Measurements from ENCODE around the gene PTPN4.
A peak's percentile ranks its signal among the peaks of the same experiment; 100 is the strongest.
"Not testable (repeated sequence)": the region's sequence is repeated elsewhere in the genome, so short reads cannot be mapped to it uniquely, and the experiment has no call there.

PTPN4 gene

DNA sequence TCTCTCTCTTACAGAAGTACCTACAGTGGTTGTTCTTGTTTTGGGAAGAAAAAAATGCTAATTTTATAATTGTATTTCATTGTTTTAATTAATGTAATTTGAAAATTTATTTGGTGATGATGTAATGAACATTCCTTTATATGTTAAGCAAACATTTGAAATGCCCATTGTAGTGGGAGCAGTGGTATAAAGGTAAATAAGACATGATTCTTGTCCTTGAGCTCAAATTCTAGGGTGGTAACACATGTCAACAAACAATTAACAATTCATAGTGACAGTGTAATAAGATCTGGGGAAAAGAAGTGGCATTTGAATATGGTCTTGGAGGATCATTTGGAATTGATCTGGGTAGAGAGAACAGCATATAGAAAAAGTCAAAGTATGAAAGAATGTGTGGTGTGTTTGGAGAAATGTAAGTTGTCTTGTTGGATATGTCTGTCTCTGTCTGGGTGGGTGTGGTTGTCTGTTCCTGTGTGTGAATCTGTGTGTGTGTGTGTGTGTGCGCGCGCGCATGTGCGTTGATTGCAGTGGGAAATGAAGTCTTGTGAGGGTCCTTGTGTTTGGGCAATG lies 5.8 kb downstream of the PTPN4 start:
- DNase-seq: no peak

- DNase-seq: no peak
These were observed 7.2 kb downstream of the PTPN4 start for GRCh38 chr2:119766944-119767343.

DNA sequence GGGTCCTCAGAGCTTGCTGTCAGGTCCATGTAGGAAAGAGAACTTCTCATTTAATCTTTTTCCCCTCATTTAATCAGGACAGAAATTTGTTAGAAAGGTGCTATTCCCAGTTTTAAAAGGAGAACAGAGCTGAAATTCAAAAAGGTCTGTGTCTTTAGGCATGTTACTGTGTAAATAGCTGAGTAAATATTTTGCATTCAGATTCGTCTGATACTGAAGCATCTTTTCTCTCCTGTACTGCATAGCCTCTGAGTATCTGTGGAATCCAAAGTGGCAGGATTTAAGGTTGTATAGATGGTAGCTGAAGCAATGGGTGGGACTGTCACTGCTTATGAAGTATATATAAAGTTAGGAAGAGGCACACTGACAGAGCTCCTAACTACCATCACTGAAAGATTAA lies 9.0 kb downstream of the PTPN4 start:
- no peak for DNase-seq

GRCh38 chr2:119769645-119770044 lies 9.9 kb downstream of the PTPN4 start:
- no peak for DNase-seq

DNA sequence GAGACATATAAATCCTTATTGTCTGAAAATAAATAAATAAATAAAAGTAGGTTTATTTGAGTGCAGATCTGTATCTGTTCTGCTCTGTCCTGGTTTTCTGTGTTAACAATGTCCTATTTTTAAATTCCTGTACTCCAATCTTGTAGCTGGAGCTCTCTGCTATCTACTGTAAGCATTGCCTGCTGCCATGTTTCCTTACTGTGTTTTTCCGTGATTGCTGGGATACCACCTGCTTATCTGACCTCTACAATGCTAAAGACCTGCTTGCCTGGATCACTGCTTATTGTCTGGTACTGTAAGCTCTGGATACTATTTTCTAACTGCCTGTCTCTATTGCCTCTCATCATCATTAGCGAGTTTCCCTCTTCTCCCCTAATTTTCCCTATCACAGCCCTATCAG lies 11.6 kb downstream of the PTPN4 start:
- no peak for DNase-seq

DNA sequence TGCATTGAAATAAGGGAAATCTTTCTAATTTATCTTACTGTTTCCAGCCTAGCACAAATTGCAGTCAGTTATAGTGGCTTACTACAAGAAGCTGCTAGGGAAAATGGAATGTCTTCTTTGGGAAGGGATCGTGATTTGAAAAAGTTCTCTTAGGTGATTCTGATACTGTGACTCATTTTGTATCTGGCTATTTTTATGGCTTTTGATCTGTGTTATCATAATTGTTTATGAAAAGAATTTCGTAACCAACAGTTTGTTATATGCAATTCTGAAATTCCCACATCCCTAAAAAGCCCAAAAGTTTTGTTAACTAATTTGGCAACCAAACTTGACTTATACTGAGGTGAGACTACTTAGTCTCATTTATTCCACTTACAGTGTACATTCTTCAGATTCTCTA lies 12.4 kb downstream of the PTPN4 start:
- no peak for DNase-seq

DNA sequence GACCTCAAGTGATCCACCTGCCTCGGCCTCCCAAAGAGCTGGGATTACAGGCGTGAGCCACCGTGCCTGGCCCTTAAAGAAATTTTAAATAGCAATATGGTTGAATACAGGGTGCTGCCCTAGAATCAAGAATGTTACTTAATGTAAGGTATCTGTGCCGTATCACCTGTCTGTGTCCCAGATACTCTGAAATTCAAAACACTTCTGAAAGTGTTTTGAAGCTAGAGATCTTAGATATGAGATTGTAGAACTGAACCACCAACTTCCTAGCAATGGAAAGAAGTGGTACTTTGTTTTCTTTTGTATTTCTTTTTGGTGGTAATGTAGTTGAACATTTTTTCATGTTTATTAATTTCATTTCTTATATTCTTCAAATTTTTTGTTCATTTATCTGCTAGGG lies 13.0 kb downstream of the PTPN4 start:
- peak in 1 of 2 donors; percentile 20 for DNase-seq

DNA sequence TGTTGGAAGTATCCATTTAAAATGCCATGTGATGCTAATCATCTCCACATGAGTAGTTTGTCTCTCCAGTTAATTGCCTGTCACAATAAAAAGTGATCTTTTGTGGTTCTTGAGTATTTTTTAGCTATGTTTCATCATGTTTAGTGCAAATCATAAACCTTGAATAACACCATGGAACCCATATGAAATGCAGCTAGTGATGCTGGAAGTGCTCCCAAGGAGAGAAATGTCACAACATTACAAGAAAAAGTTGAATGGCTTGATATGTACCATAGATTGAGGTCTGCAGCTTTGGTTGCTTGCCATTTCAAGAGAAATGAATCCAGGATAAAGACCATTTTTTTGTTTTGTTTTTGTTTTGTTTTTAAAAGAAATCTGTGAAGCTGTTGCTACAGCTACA lies 14.3 kb downstream of the PTPN4 start:
- DNase-seq: no peak

GRCh38 chr2:119775102-119775501 lies 15.4 kb downstream of the PTPN4 start:
- no peak for DNase-seq

DNA sequence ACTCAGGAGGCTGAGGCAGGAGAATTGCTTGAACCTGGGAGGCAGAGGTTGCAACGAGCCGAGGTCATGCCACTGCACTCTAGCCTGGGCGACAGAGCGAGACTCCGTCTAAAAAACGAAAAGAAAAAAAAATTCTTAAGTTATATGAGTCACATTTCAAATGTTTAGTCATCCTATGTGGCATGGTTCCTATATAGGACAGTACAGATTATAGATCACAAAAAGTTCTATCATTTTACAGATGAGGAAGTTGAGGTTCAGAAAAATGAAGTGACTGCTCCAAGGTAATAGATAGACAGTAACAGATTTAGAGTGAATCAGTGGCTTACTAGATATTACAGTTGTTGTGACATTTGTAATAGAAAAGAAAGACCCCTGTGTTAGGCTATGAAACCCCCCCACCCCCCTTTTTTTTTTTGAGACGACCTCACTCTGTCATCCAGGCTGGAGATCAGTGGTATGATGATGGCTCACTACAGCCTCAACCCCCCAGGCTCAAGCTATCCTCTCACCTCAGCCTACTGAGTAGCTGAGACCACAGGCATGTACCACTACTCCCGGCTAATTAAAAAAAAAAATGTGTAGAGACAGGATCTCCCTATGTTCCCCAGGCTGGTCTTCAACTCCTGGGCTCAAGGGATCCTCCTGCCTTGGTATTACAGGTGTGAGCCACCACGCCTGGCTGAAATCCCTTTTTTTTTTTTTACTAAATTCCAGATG lies 22.7 kb downstream of the PTPN4 start:
- no peak for DNase-seq

DNA sequence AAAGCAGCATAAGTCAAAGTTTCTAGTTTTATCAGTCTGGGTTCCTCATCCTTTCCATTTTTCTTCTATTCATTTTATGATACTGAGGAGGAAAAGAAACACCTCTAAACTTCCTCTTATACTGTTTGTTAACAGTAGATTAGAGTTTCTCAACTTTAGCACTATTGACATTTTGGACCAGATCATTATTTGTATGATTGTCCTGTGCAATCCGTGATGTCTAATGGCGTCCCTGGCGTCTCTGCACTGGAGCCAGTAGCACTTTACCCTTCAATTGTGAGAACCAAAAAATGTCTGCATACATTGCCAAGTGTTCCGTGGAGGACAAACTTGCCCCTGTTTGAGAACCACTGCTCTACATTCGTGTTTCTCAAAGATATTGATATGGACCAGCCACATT lies 25.2 kb downstream of the PTPN4 start:
- DNase-seq: no peak

- no peak for DNase-seq
These were observed 26.6 kb downstream of the PTPN4 start for GRCh38 chr2:119786295-119786694.

- no peak for DNase-seq
These were observed 29.0 kb downstream of the PTPN4 start for GRCh38 chr2:119788752-119789151.

DNA sequence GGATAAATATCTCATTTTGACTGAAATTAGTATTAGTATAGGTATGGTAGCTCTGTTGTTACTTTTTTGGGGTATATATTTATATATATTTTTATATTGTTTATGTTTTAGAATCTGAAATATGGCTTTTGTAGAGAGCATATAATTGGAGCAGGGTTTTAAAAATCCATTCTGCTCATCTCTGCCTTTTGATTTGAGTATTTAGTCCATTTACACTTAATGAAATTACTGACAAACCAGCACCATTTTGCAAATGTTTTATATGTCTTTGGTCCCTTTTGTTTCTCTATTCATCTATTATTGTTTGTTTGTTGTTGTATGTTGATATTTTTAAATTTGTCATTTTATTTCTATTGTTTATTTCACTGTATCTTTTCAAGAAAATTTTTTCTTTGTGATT lies 30.7 kb downstream of the PTPN4 start:
- DNase-seq: no peak

DNA sequence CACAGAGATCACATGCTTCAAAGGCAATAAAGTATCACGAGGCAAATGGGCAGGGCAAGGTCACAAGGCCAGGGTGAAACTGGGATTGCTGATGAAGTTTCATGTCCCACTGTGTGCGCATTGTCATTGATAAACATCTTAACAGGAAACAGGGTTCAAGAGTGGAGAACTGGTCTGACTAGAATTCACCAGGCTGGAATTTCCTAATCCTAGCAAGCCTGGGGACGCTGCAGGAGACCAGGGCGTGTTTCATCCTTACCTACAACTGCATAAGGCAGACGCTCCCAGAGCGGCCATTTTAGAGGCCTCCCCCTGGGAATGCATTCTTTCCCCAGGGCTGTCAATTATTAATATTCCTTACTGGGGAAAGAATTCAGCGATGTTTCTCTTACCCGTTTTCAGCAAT lies 33.2 kb downstream of the PTPN4 start:
- DNase-seq: no peak

GRCh38 chr2:119794237-119794636 lies 34.5 kb downstream of the PTPN4 start:
- DNase-seq: no peak

GRCh38 chr2:119795309-119796303 lies 35.9 kb downstream of the PTPN4 start:
- DNase-seq: no peak

GRCh38 chr2:119800376-119800902 lies 40.7 kb downstream of the PTPN4 start:
- no peak for DNase-seq

DNA sequence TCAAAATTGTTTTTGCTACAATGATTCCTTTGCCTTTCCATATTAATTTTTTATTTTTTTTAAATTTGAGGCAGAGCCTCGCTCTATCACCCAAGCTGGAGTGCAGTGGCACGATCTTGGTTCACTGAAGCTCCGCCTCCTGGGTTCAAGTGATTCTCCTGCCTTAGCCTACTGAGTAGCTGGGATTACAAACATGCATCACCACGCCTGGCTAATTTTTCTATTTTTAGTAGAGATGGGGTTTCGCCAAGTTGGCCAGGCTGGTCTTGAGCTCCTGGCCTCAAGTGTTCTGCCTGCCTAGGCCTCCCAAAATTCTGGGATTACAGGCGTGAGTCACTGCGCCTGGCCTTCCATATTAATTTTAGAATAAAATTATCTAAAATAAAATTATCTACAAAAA lies 41.3 kb downstream of the PTPN4 start:
- DNase-seq: no peak

DNA sequence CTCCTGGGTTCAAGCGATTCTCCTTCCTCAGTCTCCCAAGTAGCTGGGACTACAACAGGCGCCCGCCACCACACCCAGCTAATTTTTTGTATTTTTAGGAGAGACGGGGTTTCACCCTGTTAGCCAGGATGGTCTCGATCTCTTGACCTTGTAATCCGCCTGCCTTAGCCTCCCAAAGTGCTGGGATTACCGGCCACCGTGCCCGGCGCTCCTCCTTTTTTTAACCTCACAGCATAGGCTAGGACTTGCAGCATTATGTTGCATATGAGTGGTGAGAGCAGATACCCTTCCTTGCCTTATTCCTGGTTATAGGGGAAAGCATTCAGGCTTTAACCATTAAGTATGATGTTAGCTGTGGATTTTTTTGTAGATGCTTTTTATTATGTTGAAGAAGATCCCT lies 42.3 kb downstream of the PTPN4 start:
- not testable (repeated sequence) for DNase-seq

DNA sequence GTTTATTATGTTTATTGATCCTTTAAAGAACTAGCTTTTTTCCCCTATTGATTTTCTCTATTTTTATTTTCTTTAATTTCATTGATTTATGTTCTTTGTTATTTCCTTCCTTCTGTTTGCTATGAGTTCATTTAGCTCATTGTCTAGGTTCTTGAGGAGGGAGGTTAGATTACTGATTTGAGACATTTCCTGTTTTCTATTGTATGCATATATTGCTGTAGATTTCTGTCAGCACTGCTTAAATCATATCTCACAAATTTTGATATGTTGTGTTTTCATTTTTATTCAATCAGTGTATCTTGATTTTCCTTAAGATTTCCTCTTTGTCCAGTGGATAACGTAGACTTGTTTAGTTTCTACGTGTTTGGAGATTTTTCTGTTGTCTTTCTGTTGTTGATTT lies 43.4 kb downstream of the PTPN4 start:
- DNase-seq: no peak

- not testable (repeated sequence) for DNase-seq
These were observed 44.7 kb downstream of the PTPN4 start for GRCh38 chr2:119804409-119804808.

DNA sequence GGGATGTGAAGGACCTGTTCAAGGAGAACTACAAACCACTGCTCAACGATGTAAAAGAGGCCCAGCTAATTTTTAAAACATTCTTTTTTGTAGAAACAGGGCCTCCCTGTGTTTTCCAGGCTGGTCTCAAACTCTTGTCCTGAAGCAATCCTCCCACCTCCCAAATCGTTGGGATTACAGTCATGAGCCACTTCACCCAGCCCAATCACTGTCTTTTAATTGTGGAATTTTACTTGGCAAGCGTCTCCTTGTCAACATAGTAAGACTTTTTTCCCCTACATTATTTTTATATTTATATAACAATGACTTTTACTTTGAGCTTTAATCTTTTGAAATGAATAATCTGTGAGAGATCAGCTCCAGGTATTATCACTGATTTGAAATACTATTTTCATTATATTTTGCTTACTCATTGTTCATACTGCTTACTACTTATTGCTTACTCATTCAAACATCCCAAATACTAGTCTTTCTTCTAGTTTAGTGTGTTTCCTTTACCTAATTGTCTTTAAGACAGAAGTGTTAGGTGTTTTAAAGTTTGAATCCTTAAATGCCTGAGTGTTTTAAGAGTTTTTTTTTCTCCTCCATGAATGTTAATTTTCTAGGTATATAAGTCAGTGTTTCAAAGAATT lies 48.9 kb downstream of the PTPN4 start:
- no peak for DNase-seq
